ENCODE results near the gene ATP5F1E. TPM values are rescaled to one million over a fixed set of nuclear protein-coding genes. Genes with fewer than 3 reads are reported as not detected.

The ATP5F1E gene
- total and polyA plus RNA-seq, 9 of the 15 experiments (the other 6 are each of a cell fraction or from before 2014, with no cell fraction given) = 60.3 to 162 (median 113) TPM

DNA sequence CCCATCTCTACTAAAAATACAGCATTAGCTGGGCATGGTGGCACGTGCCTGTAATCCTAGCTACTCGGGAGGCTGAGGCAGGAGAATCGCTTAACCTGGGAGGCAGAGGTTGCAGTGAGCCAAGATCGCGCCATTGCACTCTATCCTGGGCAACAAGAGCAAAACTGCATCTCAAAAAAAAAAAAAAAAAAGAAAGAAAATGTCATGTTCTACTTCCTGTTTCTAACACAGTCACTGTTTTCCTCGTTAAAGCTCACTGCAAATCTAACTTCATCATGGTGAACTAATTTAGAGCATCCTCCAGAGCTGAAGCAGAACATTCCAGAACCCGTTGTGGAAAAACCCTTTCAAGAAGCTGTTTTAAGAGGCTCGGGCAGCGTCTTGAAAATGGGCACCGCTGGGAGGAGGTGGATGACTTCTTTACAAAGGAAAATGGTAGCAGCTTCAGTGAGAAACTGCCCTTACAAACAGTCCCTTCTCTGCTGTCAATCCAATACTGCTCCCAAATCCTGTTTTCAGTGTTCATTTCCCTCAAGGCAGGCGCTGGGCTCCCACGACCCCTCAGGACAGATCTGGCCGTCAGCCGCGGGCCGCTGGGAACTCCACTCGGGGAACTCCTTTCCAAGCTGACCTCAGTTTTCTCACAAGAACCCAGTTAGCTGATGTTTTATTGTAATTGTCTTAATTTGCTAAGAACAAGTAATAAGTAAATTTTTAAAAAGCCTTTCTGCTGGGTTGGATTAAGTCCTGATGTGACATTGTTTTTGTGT is 37.6 kb downstream of the ATP5F1E start:
- BruUV-seq (replicated peaks) = TSS peak; percentile 45
- Histone ChIP-seq H3K4me3 (no peak overlapping the region), H4K20me1 (replicated peaks; ENCODE audit: control insufficient read depth, insufficient read depth, low read length) (0 out of 2 replicates have a peak, but pooled peaks cover 4% of the 10 kb centered on the region), H3K36me3 (ENCODE audit: control insufficient read depth, insufficient read depth, low read length) (peaks cover 93% of the 10 kb centered on the region), H3K79me2 (ENCODE audit: control insufficient read depth, insufficient read depth, low read length) (no peaks in the 10 kb centered on the region), H3K4me1 (replicated peaks in 1 of 2; ENCODE audit: control insufficient read depth in 2 of 2, insufficient read depth in 2 of 2, low read length in 2 of 2) (peaks cover 0 to 7% of the 10 kb centered on the region in 2 experiments; a peak in 1 of 5 replicates), H3K9me3 (replicated peaks; ENCODE audit: control insufficient read depth, insufficient read depth, low read depth, low read length) (no peaks in the 10 kb centered on the region), H3K9ac (ENCODE audit: insufficient read depth in 1 of 2, low read depth in 2 of 2, low read length in 2 of 2) (no peak overlapping the region), H2AFZ (ENCODE audit: low read depth, low read length) (no peak overlapping the region), H3K9me1 (ENCODE audit: control insufficient read depth, insufficient read depth, low read length) (no peaks in the 10 kb centered on the region), H3K4me2 (ENCODE audit: insufficient read depth, low read length) (no peak overlapping the region), H3K27ac (ENCODE audit: extremely low read depth, low read depth, low read length) (no peak overlapping the region), H3K27me3 (ENCODE audit: control insufficient read depth in 2 of 2, insufficient read depth in 2 of 2, low read length in 2 of 2) (no peaks in the 10 kb centered on the region)
- 88% methylated on average over 17 of the region's 17 CpGs for WGBS (ENCODE audit: insufficient coverage, low coverage, missing lambda C conversion rate)
- TF ChIP-seq SIRT6 (IDR thresholded peaks at IDR 0.05; ENCODE audit: low read depth, low read length) (no peak), SUPT5H (IDR thresholded peaks at IDR 0.05) (0 out of 2 replicates have a peak, but pooled peaks have one; percentile 37), HDAC1 (IDR thresholded peaks at IDR 0.05) (no peak), POLR2A (conservative IDR thresholded peaks at IDR 0.05) (peak; percentile 41; the same call in 1 of the 2 replicates)
- TF ChIP-seq, protein P1, sequence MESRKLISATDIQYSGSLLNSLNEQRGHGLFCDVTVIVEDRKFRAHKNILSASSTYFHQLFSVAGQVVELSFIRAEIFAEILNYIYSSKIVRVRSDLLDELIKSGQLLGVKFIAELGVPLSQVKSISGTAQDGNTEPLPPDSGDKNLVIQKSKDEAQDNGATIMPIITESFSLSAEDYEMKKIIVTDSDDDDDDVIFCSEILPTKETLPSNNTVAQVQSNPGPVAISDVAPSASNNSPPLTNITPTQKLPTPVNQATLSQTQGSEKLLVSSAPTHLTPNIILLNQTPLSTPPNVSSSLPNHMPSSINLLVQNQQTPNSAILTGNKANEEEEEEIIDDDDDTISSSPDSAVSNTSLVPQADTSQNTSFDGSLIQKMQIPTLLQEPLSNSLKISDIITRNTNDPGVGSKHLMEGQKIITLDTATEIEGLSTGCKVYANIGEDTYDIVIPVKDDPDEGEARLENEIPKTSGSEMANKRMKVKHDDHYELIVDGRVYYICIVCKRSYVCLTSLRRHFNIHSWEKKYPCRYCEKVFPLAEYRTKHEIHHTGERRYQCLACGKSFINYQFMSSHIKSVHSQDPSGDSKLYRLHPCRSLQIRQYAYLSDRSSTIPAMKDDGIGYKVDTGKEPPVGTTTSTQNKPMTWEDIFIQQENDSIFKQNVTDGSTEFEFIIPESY (CRISPR knock-in tag; IDR thresholded peaks at IDR 0.05) = 0 out of 2 replicates have a peak, but pooled peaks have one; percentile 15
- ChIA-PET POLR2A (interaction anchor here (0.5 to 4.0 kb wide), 5 partner anchors 12 to 295 kb away, joined by 3 to 29 read pairs (median 3); partner anchors contain the start of gene NELFCD), CTCF (ENCODE audit: low intra/inter-chr PET ratio) (no interaction called here)
- intact Hi-C loops (cut with micrococcal nuclease) = no loop called here
- ATAC-seq (no peak), DNase-seq (ENCODE audit: extremely low read depth in 1 of 4, low spot score in 3 of 4) (no peak), FAIRE-seq (no peak)
- in situ Hi-C loops (cut with MboI) = no loop called here
